GM12878 (cell line): ENCODE measurements around the gene NOTCH4. TPM values are rescaled to one million over a fixed set of nuclear protein-coding genes. Genes with fewer than 3 reads are reported as not detected.
A peak's percentile ranks its signal among the peaks of the same experiment; 100 is the strongest.

Experiments
- BCL11A ChIP-seq: IDR thresholded peaks from 2 replicates; pipeline ENCODE4 v1.6.1; 2011; ENCODE audit warnings: low read depth, low read length
- BHLHE40 ChIP-seq, 2 experiments: fragments of 450-650 bp in 1 of 2; IDR thresholded peaks; 2 replicates each; pipeline ENCODE4 v1.6.1; 2011 to 2017; ENCODE audit warnings: low read depth in 2 of 2, borderline replicate concordance in 1 of 2, improper control_type of control experiment in 1 of 2, low read length in 1 of 2, mild to moderate bottlenecking in 1 of 2
- CBX3 ChIP-seq: fragments of 200-600 bp; sonication (generic); IDR thresholded peaks from 2 replicates; pipeline ENCODE4 v1.6.1; 2016; ENCODE audit warnings: low read depth, borderline replicate concordance
- CBX5 ChIP-seq: sonication (generic); IDR thresholded peaks from 2 replicates; pipeline ENCODE4 v1.6.1; 2016; ENCODE audit warnings: low read depth, moderate library complexity, mild to moderate bottlenecking, inconsistent platforms
- EP300 ChIP-seq, 2 experiments: fragments of 150-350 bp in 1 of 2; IDR thresholded peaks; 2 replicates each; pipeline ENCODE4 v1.6.1; 2011 to 2012; ENCODE audit warnings: low read depth in 2 of 2, low read length in 2 of 2, borderline replicate concordance in 1 of 2, improper control_type of control experiment in 1 of 2, inconsistent platforms in 1 of 2; ENCODE audit not compliant: control insufficient read depth in 1 of 2
- FOXK2 ChIP-seq: fragments of 450-650 bp; IDR thresholded peaks from 2 replicates; pipeline ENCODE4 v1.6.1; 2017; ENCODE audit warnings: mild to moderate bottlenecking, moderate library complexity
- KAT2A ChIP-seq: conservative IDR thresholded peaks from 2 replicates; pipeline ENCODE4 v1.6.1; 2011; ENCODE audit warnings: low read depth, low read length; ENCODE audit not compliant: control insufficient read depth
- MLLT1 ChIP-seq: fragments of 450-650 bp; IDR thresholded peaks from 2 replicates; pipeline ENCODE4 v1.6.1; 2016; ENCODE audit warnings: mild to moderate bottlenecking
- MXI1 ChIP-seq: fragments of 150-350 bp; IDR thresholded peaks from 2 replicates; pipeline ENCODE4 v1.6.1; 2011; ENCODE audit warnings: low read depth, mild to moderate bottlenecking, inconsistent platforms, low read length, improper control_type of control experiment
- RB1 ChIP-seq: fragments of 450-650 bp; formaldehyde crosslinking; IDR thresholded peaks from 2 replicates; pipeline ENCODE4 v1.6.1; 2017; ENCODE audit warnings: mild to moderate bottlenecking, borderline replicate concordance
- SMARCA5 ChIP-seq: fragments of 450-650 bp; IDR thresholded peaks from 2 replicates; pipeline ENCODE4 v1.6.1; 2017; ENCODE audit warnings: mild to moderate bottlenecking
- TBL1XR1 ChIP-seq: IDR thresholded peaks from 2 replicates; pipeline ENCODE4 v1.6.1; 2012; ENCODE audit warnings: low read depth, low read length, improper control_type of control experiment
- TCF12 ChIP-seq: IDR thresholded peaks from 2 replicates; pipeline ENCODE4 v1.6.1; 2011; ENCODE audit warnings: low read depth, mild to moderate bottlenecking, low read length
- ZBED1 ChIP-seq: IDR thresholded peaks from 2 replicates; pipeline ENCODE4 v1.6.1; 2016; ENCODE audit warnings: borderline replicate concordance
- ZBTB4 ChIP-seq: fragments of 450-650 bp; formaldehyde crosslinking; IDR thresholded peaks from 2 replicates; pipeline ENCODE4 v1.4.0; 2022; ENCODE audit warnings: mild to moderate bottlenecking, moderate library complexity
- ZNF217 ChIP-seq: fragments of 450-650 bp; IDR thresholded peaks from 2 replicates; pipeline ENCODE4 v1.6.1; 2017; ENCODE audit warnings: antibody characterized with exemption, mild to moderate bottlenecking
- ZNF384 ChIP-seq: IDR thresholded peaks from 2 replicates; pipeline ENCODE4 v1.6.1; 2012; ENCODE audit warnings: low read depth, mild to moderate bottlenecking, low read length, improper control_type of control experiment, borderline replicate concordance
- ZZZ3 ChIP-seq: IDR thresholded peaks from 2 replicates; pipeline ENCODE4 v1.6.1; 2011; ENCODE audit warnings: low read depth; ENCODE audit not compliant: control insufficient read depth, insufficient read length
- polyA plus RNA-seq, 11 experiments: library from polyadenylated mRNA; depleted of rRNA in 4 of 11; unstranded in 6 of 11; stranded (reverse) in 5 of 11; fragments of >200 nt; fragmentation: Nextera tagmentation in 4 of 11; fragmentation: Illumina TruSeq in 1 of 11; extraction: Ambion mirVana in 4 of 11; extraction: Trizol in 1 of 11; gene quantifications; 1 replicate in 1 of 11; 2 replicates in 10 of 11; pipeline versions ENCODE4 v1.2.1 to v1.2.3, GENCODE V29; 2011 to 2016; ENCODE audit warnings: inconsistent platforms in 2 of 11, missing spikeins in 2 of 11, low read depth in 1 of 11
- total RNA-seq, 4 experiments: library from RNA; depleted of rRNA in 3 of 4; stranded (reverse); fragments of >200 nt in 3 of 4; fragmentation: Illumina TruSeq in 1 of 4; extraction: Trizol in 1 of 4; gene quantifications; 2 replicates each; pipeline versions ENCODE4 v1.2.1 to v1.2.3, GENCODE V29; 2013 to 2021
- TF ChIP-seq, protein P1 (sequence below): IDR thresholded peaks from 2 replicates; pipeline ENCODE4 v1.6.1; 2012; ENCODE audit warnings: low read length, inconsistent platforms
- TF ChIP-seq, protein P2 (sequence below): fragments of 450-650 bp; IDR thresholded peaks from 2 replicates; pipeline ENCODE4 v1.6.1; 2017; ENCODE audit warnings: low read depth, mild to moderate bottlenecking, moderate library complexity
- TF ChIP-seq, protein P3 (sequence below): IDR thresholded peaks from 2 replicates; pipeline ENCODE4 v1.6.1; 2012; ENCODE audit warnings: low read depth, low read length, improper control_type of control experiment

Gene NOTCH4
- total and polyA plus RNA-seq, 10 of the 15 experiments (the other 5 are each of a cell fraction or from before 2014, with no cell fraction given), result 0.66 to 3.3 (median 1.4) TPM

DNA sequence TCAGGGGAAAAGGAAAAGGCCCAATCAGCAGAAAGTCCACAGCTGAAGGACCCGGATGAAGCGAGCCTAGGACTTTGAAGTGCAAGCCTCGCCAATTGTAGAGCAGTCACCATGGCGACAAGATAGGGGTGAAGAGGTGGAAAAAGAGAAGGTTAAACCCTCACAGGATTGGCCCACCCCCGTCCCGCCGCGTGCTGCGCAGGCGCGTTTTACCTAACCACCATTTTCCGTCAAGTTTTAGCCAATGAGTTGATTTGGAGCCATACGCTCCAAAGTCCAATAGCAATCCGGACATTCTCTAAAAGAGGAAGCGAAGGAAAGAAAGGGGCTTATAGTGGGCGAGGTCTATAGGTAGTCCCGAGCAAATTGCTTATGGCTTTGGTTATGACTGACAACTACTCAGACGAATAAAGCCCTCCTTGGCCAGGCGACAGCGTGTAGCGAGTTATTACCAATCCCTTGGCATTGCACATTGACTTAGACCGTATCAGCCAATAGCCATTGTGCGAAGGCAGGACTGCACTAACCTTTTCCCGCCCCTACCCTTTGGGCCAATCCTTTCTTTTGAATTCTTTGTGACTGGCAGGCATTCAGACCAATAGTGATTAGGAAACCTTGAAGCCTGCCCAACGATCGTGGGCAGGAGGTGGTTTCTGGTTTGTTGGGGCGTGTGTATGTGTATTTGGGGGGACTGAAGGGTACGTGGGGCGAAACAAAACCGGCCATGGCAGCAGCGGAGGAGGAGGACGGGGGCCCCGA is 45.9 kb downstream of the NOTCH4 start, which contains the start of gene RNF5 (continued):
- TF ChIP-seq MLLT1 (no peak), ZNF217 (no peak), ZBED1 (no peak; the same call in 1 of the 2 replicates), BHLHE40 (IDR thresholded peaks at IDR 0.05; ENCODE audit: borderline replicate concordance in 1 of 2, low read depth in 2 of 2, low read length in 1 of 2) (peak in 1 of 2 experiments; percentile 48; a peak in 1 of 4 replicates), FOXK2 (peak; percentile 86), SMARCA5 (no peak), MXI1 (peak; percentile 93), EP300 (IDR thresholded peaks at IDR 0.05; ENCODE audit: borderline replicate concordance in 1 of 2, control insufficient read depth in 1 of 2, low read depth in 2 of 2, low read length in 2 of 2) (no peak), CBX5 (no peak), TBL1XR1 (no peak), CBX3 (no peak), BCL11A (no peak), KAT2A (no peak), ZBTB4 (CRISPR knock-in tag) (no peak), ZZZ3 (no peak), ZNF384 (no peak), RB1 (no peak), TCF12 (no peak)
- TF ChIP-seq, protein P1, sequence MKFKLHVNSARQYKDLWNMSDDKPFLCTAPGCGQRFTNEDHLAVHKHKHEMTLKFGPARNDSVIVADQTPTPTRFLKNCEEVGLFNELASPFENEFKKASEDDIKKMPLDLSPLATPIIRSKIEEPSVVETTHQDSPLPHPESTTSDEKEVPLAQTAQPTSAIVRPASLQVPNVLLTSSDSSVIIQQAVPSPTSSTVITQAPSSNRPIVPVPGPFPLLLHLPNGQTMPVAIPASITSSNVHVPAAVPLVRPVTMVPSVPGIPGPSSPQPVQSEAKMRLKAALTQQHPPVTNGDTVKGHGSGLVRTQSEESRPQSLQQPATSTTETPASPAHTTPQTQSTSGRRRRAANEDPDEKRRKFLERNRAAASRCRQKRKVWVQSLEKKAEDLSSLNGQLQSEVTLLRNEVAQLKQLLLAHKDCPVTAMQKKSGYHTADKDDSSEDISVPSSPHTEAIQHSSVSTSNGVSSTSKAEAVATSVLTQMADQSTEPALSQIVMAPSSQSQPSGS, result no peak
- TF ChIP-seq, protein P2, sequence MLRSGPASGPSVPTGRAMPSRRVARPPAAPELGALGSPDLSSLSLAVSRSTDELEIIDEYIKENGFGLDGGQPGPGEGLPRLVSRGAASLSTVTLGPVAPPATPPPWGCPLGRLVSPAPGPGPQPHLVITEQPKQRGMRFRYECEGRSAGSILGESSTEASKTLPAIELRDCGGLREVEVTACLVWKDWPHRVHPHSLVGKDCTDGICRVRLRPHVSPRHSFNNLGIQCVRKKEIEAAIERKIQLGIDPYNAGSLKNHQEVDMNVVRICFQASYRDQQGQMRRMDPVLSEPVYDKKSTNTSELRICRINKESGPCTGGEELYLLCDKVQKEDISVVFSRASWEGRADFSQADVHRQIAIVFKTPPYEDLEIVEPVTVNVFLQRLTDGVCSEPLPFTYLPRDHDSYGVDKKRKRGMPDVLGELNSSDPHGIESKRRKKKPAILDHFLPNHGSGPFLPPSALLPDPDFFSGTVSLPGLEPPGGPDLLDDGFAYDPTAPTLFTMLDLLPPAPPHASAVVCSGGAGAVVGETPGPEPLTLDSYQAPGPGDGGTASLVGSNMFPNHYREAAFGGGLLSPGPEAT, result no peak; the same call in 1 of the 2 replicates
- TF ChIP-seq, protein P3, sequence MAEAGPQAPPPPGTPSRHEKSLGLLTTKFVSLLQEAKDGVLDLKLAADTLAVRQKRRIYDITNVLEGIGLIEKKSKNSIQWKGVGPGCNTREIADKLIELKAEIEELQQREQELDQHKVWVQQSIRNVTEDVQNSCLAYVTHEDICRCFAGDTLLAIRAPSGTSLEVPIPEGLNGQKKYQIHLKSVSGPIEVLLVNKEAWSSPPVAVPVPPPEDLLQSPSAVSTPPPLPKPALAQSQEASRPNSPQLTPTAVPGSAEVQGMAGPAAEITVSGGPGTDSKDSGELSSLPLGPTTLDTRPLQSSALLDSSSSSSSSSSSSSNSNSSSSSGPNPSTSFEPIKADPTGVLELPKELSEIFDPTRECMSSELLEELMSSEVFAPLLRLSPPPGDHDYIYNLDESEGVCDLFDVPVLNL, result no peak
